NCI-H187 treated with DMSO at 0.1 percent for 48 hours (cell line): ENCODE measurements around the gene GRM5.
"Not testable (repeated sequence)": the region's sequence is repeated elsewhere in the genome, so short reads cannot be mapped to it uniquely, and the experiment has no call there.

ENCODE experiments used
- DNase-seq: peaks from one replicate; lab custom pipeline; 2025; lab: John Stamatoyannopoulos, UW

The GRM5 gene

GRCh38 chr11:88494848-88495247 is 570.9 kb downstream of the GRM5 start:
- DNase-seq: no peak

GRCh38 chr11:88491674-88492073 is 574.1 kb downstream of the GRM5 start:
- no peak for DNase-seq

- DNase-seq: no peak
These were observed 576.8 kb downstream of the GRM5 start for GRCh38 chr11:88489030-88489429.

GRCh38 chr11:88487646-88488045 is 578.1 kb downstream of the GRM5 start:
- no peak for DNase-seq

- DNase-seq: no peak
These were observed 580.7 kb downstream of the GRM5 start for GRCh38 chr11:88484873-88485621.

- no peak for DNase-seq
These were observed 582.9 kb downstream of the GRM5 start for GRCh38 chr11:88482871-88483301.

GRCh38 chr11:88480223-88480622 is 585.6 kb downstream of the GRM5 start:
- DNase-seq: no peak

- DNase-seq: no peak
These were observed 587.5 kb downstream of the GRM5 start for GRCh38 chr11:88478136-88478815.

GRCh38 chr11:88475991-88476418 is 589.8 kb downstream of the GRM5 start:
- no peak for DNase-seq

GRCh38 chr11:88474655-88475054 is 591.1 kb downstream of the GRM5 start:
- DNase-seq: no peak

GRCh38 chr11:88469561-88470225 is 596.1 kb downstream of the GRM5 start:
- no peak for DNase-seq

GRCh38 chr11:88464528-88464927 is 601.3 kb downstream of the GRM5 start:
- no peak for DNase-seq

- not testable (repeated sequence) for DNase-seq
These were observed 602.5 kb downstream of the GRM5 start for GRCh38 chr11:88463301-88463700.

- DNase-seq: not testable (repeated sequence)
These were observed 607.7 kb downstream of the GRM5 start for GRCh38 chr11:88458047-88458446.

- no peak for DNase-seq
These were observed 609.8 kb downstream of the GRM5 start for GRCh38 chr11:88455974-88456373.

- no peak for DNase-seq
These were observed 610.9 kb downstream of the GRM5 start for GRCh38 chr11:88454881-88455280.
